Activated CD4-positive, CD25-positive, alpha-beta regulatory T cell treated with anti-CD3 and anti-CD28 coated beads, Interleukin-2, amount 50 U/mL, for 24 hours (primary cell): Measurements from ENCODE around the gene RNF186.
"Not testable (repeated sequence)": the region's sequence is repeated elsewhere in the genome, so short reads cannot be mapped to it uniquely, and the experiment has no call there.

Experiments used
- ATAC-seq, 2 donors: fragments of 150-1000 bp; cut with Tn5 transposase; one replicate each; pipeline ENCODE4 v1.10.0; 2021; ENCODE audit warnings: mild to moderate bottlenecking in 1 of 2, moderate library complexity in 1 of 2

Gene RNF186

GRCh38 chr1:19824036-19824435 is 9.0 kb upstream of the RNF186 start:
- ATAC-seq: no peak

- ATAC-seq: no peak
Observed at GRCh38 chr1:19819701-19820100, 4.6 kb upstream of the RNF186 start.

DNA sequence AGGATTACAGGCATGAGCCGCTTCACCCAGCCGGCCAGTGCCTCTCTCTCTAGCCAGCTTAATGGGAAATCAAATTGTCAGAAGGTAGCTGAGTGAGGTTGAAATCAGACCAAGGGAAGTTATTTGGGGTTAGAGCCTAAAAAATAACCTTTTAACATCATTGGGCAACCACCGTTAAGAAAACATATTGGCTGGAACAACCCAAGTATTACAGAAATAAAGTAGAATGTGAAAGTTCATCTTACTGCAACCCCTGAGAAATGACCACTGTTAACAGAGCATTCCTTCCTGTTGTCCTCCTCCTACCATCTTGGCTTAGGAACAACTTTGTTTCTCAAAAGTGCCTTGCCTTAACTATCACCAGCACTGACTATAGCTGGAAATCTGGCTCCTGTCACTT is 3.2 kb upstream of the RNF186 start:
- no peak for ATAC-seq

- no peak for ATAC-seq
Observed at GRCh38 chr1:19817160-19817559, 2.1 kb upstream of the RNF186 start.

- ATAC-seq: not testable (repeated sequence)
Observed at GRCh38 chr1:19816737-19817086, 1.6 kb upstream of the RNF186 start.

- ATAC-seq: no peak
Observed at GRCh38 chr1:19815801-19816736, 986 bp upstream of the RNF186 start.

DNA sequence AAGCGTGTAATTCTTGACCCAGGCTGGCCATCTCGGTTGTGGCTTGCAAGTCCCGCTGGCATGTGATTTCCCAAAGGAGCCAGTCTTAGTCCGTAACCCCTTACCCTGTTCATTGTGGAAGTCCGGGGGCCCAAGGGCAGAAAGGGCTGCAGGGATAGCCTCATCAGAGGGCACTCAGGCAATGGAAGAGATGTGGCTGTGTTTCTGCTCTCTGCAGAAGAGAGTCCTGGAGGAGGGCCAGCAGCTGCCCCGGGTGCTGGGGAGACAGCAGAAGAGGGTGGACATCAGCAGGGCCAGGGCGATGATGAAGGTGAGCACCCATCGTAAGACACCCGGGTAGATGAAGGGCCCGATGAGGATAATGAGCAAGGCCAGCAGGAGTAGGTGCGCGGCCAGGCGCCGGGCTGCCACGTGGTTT is 830 bp downstream of the RNF186 start:
- ATAC-seq: no peak

GRCh38 chr1:19813643-19813960 is 1.5 kb downstream of the RNF186 start:
- no peak for ATAC-seq

- ATAC-seq: no peak
Observed at GRCh38 chr1:19812875-19813642, 2.0 kb downstream of the RNF186 start.

DNA sequence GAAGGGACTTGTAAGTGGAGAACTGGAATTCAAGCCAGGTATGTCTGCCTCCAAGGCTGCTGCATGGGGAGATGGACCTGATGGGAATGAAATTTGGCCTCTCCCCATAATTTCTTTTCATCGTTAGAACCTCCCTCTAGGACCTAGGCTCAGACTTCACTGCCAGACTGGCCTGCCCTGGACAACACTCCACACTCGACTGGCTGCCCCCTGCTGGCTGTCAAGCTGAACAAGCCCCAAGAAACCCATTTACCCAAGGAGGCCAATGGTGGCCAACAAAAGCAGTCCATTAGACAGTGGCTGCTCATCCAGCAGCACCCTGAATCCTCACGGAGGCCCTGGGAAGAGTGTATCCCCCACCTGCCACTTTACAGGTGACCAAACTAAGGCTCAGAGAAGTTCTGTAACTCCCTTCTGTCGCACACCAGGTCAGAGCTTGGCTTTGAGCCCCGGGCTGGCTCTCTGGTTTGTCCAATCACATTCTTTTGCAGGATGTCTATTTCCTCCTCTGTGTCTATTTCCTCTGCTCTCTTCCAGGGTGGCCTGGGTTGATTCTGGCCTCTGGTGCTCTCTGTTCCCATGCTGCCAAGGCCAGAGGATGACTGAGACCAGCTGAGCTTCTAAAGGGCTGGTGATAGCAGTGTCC is 3.8 kb downstream of the RNF186 start:
- ATAC-seq: peak; percentile 51 to 60

- ATAC-seq: no peak
Observed at GRCh38 chr1:19809044-19809750, 5.9 kb downstream of the RNF186 start.

DNA sequence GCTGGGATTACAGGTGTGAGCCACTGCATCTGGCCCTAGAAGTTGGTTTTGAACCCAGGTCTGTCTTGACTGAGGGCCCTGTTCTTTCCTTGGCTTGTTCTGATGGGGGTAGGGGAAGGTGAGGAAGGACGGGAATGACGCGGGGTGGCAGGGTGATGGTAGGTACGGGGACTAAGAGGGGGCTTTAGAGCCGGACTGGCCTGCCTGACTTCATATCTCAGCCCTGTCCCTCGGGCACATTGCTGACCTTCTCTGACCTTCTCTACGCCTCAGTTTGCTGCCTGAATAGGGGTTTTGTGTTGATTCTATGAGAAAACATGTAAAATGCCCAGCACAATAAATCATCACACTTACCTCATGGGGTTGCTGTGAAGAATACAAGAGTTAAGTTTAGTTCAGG is 6.7 kb downstream of the RNF186 start:
- no peak for ATAC-seq

DNA sequence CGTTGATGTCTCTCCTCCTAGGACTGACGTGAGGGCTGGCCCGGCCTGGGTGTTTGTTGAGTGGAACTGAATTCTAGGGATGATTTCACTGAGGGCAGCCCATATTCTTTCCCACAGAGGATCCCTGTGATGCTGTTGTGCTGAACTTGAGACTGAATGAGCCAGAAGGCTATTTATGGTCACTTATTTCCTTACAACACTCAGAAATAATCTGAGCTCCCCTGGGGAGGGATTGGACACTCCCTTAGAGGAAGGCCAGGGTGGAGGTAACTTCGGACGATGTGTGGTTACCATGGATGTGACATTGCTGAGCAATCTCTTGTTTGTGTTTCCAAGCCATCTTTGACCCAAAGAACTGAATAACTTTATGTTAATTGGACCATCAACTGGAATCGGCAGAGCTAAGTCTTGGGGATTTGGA is 10.2 kb downstream of the RNF186 start:
- ATAC-seq: no peak

- ATAC-seq: no peak
Observed at GRCh38 chr1:19802269-19802668, 12.8 kb downstream of the RNF186 start.

DNA sequence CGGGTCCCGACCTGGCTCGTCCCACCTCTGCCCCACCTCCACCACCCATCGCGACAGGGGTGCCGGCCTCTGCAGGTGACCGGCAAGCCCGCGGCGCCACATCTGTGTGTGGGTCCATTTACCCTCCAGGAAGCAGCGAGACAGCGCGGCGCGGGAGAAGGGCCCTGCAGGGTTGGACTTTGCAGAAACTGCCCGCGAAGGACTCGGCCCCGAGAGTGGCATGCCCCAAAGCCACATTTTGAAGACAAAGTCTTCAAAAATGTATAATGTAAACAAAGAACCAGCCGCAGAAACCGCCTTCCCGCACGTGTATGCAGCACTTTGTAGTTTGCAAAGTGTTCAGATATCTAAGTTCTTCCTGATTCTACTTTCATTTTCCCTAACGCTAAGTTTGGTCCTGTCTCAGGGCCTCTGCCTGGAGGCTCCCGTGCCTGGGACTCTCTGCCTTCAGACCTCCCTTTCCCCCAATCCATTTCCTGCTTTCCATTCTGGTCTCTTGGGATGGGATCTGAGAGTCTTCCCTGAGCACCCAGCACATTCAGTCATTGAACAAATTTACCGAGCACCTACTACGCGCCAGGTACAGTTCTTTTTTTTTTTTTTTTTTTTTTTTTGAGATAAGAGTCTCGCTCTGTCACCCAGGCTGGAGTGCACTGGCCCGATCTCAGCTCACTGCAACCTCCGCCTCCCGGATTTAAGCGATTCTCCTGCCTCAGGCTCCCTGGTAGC is 14.8 kb downstream of the RNF186 start:
- peak; percentile 52 to 53 for ATAC-seq

DNA sequence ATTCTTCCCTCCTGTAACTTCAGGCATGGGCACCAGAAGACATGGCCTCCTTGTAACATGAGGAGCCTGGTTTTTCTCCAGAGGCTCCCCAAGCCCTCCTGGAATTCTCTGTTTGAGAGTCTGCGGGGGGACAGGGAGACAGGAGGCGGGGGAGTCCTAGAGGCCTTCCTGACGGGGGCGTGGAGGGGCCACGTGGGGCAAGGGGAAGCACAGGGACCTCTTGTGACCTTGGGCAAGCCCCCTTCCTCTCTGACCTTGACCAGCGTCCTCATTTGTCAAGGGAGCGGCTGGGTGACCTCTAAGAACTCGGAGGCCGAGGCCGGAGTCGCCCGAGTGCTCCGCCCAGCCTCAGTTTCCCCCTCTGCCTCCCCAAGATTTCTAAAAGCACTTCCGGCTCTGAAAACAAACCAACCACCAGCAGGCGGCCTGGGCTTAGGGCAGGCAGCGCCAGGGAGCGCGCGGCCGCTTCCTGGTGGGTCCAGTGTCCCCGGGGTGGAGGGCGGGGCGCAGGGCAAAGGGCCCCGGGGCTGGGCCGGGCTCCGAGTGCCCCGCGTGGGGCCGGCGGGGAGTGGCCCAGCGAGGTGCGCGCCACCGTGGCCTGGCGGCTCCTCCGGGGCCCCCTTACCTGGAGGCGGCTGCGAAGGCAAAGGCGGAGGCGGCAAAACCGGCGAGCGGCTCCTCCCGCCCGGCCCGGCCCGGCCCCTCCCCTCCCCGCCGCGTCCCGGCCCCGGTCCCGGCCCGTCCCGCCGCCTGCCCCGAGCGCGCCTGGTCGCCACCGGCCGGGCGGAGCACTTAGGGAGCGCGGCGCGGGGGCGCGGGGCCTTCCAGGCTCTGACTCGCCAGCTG is 15.6 kb downstream of the RNF186 start, which contains the start of gene TMCO4:
TSS of gene TMCO4 (minus strand) at position 687 of the 846 bp plus-strand sequence. CDS start 19,158 bp downstream, outside the sequence.
- peak; percentile 82 to 85 for ATAC-seq

DNA sequence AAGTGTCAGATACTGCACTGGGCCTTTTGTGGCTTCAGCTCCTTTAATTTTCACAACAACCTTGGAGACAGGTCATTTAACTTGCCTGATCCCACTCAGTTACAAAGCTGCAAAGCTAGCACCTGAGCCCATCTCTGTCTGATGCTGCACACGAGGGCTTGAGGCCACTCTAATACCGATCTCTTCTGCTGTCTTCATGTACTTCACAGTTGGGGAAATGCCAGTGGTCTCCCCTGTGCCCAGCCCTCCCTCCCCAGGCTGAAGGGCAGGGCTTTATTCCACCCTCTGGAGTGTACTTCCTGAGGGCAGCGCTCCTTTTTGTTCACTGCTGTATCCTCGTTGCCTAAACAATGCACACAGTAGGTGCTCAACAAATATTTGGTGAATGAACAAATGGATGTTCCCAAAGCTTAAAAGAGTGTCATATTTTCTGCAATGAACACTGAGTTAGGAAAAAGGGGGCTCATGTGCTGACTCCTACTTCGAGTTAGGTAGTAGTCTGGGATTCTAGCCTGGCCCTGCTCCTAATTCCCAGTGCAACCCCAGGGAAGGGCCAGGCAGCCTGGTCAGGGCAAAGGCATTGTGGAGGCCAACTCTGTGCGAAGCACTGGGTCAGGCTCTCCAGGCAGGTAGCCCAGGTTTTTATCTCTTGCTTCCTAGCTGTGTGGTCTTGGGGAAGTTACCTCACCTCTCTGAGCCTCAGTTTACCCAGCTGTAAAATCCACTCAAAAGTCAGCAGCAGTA is 16.4 kb downstream of the RNF186 start:
- no peak for ATAC-seq

- no peak for ATAC-seq
Observed at GRCh38 chr1:19797827-19798226, 17.3 kb downstream of the RNF186 start.

- no peak for ATAC-seq
Observed at GRCh38 chr1:19794583-19794982, 20.5 kb downstream of the RNF186 start.

DNA sequence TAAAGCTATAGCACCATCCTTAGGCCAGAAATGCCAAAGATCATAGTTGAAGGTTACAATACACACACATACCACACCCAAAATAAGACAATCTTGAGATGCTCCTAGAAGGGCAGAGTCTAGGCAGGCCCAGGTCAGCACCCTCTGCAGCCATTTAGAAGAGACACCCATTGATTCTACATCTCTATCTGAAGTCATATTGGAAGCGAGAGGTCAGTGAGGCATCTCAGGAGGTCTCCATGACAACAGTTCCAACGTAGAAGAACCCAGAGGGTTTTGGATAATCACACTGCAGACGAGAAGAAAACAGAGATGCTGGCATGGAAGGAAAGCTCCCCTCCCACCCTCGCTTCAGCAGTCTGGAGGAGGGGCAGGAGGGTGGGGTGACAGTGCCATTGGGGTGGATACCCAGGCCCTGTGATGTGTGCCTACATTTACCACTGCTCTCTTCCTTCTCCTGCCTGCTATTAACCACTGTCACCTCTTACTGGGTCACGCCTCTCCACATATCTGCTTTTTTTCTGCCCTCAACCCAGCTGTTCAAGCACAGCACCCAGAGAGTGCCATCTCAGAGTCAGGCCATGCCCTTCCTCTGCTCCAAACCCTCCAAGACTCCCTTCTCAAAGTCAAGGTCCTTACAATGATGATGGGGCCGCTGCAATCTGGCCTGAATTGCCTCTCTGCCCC is 21.6 kb downstream of the RNF186 start:
- no peak for ATAC-seq
